Neural cell (in vitro differentiated cells): ENCODE results near the gene IRS1. TPM values are rescaled to one million over a fixed set of nuclear protein-coding genes. Genes with fewer than 3 reads are reported as not detected.

Source experiments
- H2AFZ ChIP-seq: fragments of 200-600, 300-800 bp; sonication (generic), shearing (Covaris generic); 2 replicates; pipeline ENCODE4 v1.6.0; 2014; ENCODE audit warnings: low read depth, mild to moderate bottlenecking, antibody characterized with exemption, low read length, moderate library complexity
- H3F3A ChIP-seq: fragments of 200-600 bp; shearing (Covaris generic); 2 replicates; pipeline ENCODE4 v1.6.1; 2016; ENCODE audit warnings: mild to moderate bottlenecking, moderate library complexity, mixed read lengths, antibody characterized with exemption, low read length; ENCODE audit not compliant: insufficient read depth, poor library complexity, severe bottlenecking
- H3K27ac ChIP-seq: fragments of 200-600, 300-800 bp; sonication (generic), shearing (Covaris generic); 2 replicates; pipeline ENCODE4 v1.5.1; 2014; ENCODE audit warnings: mild to moderate bottlenecking, low read length, moderate library complexity
- H3K27me3 ChIP-seq: fragments of 300-800, 200-600 bp; sonication (generic), shearing (Covaris generic); 2 replicates; pipeline ENCODE4 v1.6.0; 2014; ENCODE audit warnings: mild to moderate bottlenecking, low read depth, low read length, moderate library complexity; ENCODE audit not compliant: insufficient read depth
- H3K36me3 ChIP-seq: fragments of 300-800, 200-600 bp; sonication (generic), shearing (Covaris generic); 2 replicates; pipeline ENCODE4 v1.5.1; 2014; ENCODE audit warnings: mild to moderate bottlenecking, antibody characterized with exemption, low read length, moderate library complexity; ENCODE audit not compliant: insufficient read depth
- H3K4me2 ChIP-seq: fragments of 300-800, 200-600 bp; sonication (generic), shearing (Covaris generic); 2 replicates; pipeline ENCODE4 v1.6.0; 2014; ENCODE audit warnings: mild to moderate bottlenecking, low read length
- H3K4me3 ChIP-seq: fragments of 300-800, 200-600 bp; sonication (generic), shearing (Covaris generic); 2 replicates; pipeline ENCODE4 v1.5.1; 2014; ENCODE audit warnings: mild to moderate bottlenecking, low read length, moderate library complexity
- H3K79me2 ChIP-seq: fragments of 200-600 bp; shearing (Covaris generic); replicated peaks from 2 replicates; pipeline ENCODE4 v1.6.0; 2014; ENCODE audit warnings: mild to moderate bottlenecking, low read length, moderate library complexity; ENCODE audit not compliant: insufficient read depth
- H3K9ac ChIP-seq: fragments of 300-800, 200-600 bp; sonication (generic), shearing (Covaris generic); 2 replicates; pipeline ENCODE4 v1.6.1; 2016; ENCODE audit warnings: mild to moderate bottlenecking, low read length, mixed read lengths
- H3K9me2 ChIP-seq: fragments of 200-600 bp; shearing (Covaris generic); 2 replicates; pipeline ENCODE4 v1.6.1; 2016; ENCODE audit warnings: mild to moderate bottlenecking, low read length, mixed read lengths; ENCODE audit not compliant: insufficient read depth
- H3K9me3 ChIP-seq: fragments of 200-600, 300-800 bp; sonication (generic), shearing (Covaris generic); 2 replicates; pipeline ENCODE4 v1.6.1; 2016; ENCODE audit warnings: mild to moderate bottlenecking, mixed run types, low read length, moderate library complexity, mixed read lengths
- H4K20me1 ChIP-seq: fragments of 200-600 bp; shearing (Covaris generic); 2 replicates; pipeline ENCODE4 v1.6.1; 2016; ENCODE audit warnings: mild to moderate bottlenecking, mixed run types; ENCODE audit not compliant: insufficient read depth
- EP300 ChIP-seq: fragments of 450-650 bp; conservative IDR thresholded peaks from 2 replicates; pipeline ENCODE4 v1.6.1; 2014; ENCODE audit warnings: antibody characterized with exemption, mild to moderate bottlenecking, moderate library complexity; ENCODE audit not compliant: poor library complexity, severe bottlenecking
- EZH2 ChIP-seq: fragments of 200-600, 300-800 bp; shearing (Covaris generic), sonication (generic); IDR thresholded peaks from 2 replicates; pipeline ENCODE4 v1.6.1; 2014; ENCODE audit warnings: antibody characterized with exemption, low read length, borderline replicate concordance, mild to moderate bottlenecking; ENCODE audit not compliant: insufficient read depth, poor library complexity, severe bottlenecking
- MXI1 ChIP-seq: fragments of 450-650 bp; conservative IDR thresholded peaks from 2 replicates; pipeline ENCODE4 v1.6.1; 2014; ENCODE audit warnings: antibody characterized with exemption, mild to moderate bottlenecking; ENCODE audit not compliant: poor library complexity, severe bottlenecking
- POLR2AphosphoS5 ChIP-seq: IDR thresholded peaks from 2 replicates; pipeline ENCODE4 v1.6.1; 2012
- RAD21 ChIP-seq: fragments of 450-650 bp; conservative IDR thresholded peaks from 2 replicates; pipeline ENCODE4 v1.6.1; 2014; ENCODE audit warnings: antibody characterized with exemption, mild to moderate bottlenecking, moderate library complexity
- SMC3 ChIP-seq: fragments of 450-650 bp; conservative IDR thresholded peaks from 2 replicates; pipeline ENCODE4 v1.6.1; 2014; ENCODE audit warnings: antibody characterized with exemption, mild to moderate bottlenecking, moderate library complexity; ENCODE audit not compliant: poor library complexity
- TAF1 ChIP-seq: IDR thresholded peaks from 2 replicates; pipeline ENCODE4 v1.6.1; 2012; ENCODE audit warnings: low read depth
- polyA plus RNA-seq: library from polyadenylated mRNA; depleted of rRNA; stranded (reverse); fragments of >200 nt; gene quantifications from 2 replicates; pipeline ENCODE4 v1.2.3, GENCODE V29; 2014
- TF ChIP-seq, protein P1 (sequence below): fragments of 450-650 bp; IDR thresholded peaks from 2 replicates; pipeline ENCODE4 v1.5.1; 2014; ENCODE audit warnings: antibody characterized with exemption, mild to moderate bottlenecking, moderate library complexity; ENCODE audit not compliant: poor library complexity, severe bottlenecking
- TF ChIP-seq, protein P2 (sequence below): IDR thresholded peaks from 2 replicates; pipeline ENCODE4 v1.6.1; 2012; ENCODE audit warnings: borderline replicate concordance

IRS1 gene
- polyA plus RNA-seq, 1 donor from 2014 or later: 7.2 TPM

DNA sequence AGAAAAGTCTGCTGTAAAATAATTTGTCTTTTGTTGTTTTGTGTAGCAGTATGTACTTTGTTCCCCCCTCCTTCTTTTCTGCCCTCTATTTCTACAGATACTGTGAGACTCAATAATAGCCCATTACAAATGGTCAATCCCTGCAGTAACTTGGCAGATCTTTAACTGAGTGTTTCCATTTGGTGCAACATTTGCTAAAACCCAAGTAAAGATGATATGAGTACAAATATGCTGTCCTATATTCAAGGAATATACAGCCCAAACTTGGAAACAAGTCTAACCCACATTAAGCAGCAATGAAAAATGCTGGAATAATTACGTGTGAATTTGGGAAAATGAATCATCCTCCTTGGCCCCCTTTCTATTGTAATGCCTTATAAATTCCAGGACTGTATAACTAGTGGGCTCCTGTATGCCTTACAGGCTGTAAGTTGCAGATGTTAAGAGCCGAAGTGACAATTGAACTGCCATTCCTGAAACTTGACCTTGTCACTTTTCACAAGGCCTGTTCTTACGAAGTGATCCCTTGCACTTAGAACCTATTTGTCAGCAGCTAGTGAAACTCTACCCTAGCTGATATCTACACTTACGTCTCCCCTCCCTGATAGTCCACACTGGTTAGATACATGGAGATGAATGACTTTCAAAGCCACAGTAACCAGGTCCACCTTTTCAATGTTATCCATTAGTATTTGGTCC, 104.9 kb downstream of the IRS1 start:
- Histone ChIP-seq H3K27ac (no peak overlapping the region), H3K9ac (no peak overlapping the region), H3K27me3 (no peaks in the 10 kb centered on the region), H3K4me3 (no peak overlapping the region), H3K36me3 (no peaks in the 10 kb centered on the region), H3K9me2 (no peaks in the 10 kb centered on the region), H3K79me2 (no peaks in the 10 kb centered on the region), H3K9me3 (no peaks in the 10 kb centered on the region), H2AFZ (no peak overlapping the region), H4K20me1 (no peaks in the 10 kb centered on the region), H3F3A (no peaks in the 10 kb centered on the region), H3K4me2 (no peak overlapping the region)
- no peak for TF ChIP-seq RAD21
- no peak for TF ChIP-seq POLR2AphosphoS5

GRCh38 chr2:226694149-226694548, 105.5 kb downstream of the IRS1 start:
- Histone ChIP-seq H3K9me2 (no peaks in the 10 kb centered on the region), H3K79me2 (no peaks in the 10 kb centered on the region), H3K9me3 (no peaks in the 10 kb centered on the region), H3F3A (no peaks in the 10 kb centered on the region), H3K27me3 (no peaks in the 10 kb centered on the region), H4K20me1 (no peaks in the 10 kb centered on the region), H3K4me3 (no peak overlapping the region), H2AFZ (no peak overlapping the region), H3K9ac (no peak overlapping the region), H3K27ac (no peak overlapping the region), H3K36me3 (no peaks in the 10 kb centered on the region), H3K4me2 (no peak overlapping the region)
- TF ChIP-seq POLR2AphosphoS5 (no peak), RAD21 (no peak), EZH2 (no peak), TAF1 (no peak), EP300 (no peak), MXI1 (no peak), SMC3 (no peak)
- TF ChIP-seq, protein P1, sequence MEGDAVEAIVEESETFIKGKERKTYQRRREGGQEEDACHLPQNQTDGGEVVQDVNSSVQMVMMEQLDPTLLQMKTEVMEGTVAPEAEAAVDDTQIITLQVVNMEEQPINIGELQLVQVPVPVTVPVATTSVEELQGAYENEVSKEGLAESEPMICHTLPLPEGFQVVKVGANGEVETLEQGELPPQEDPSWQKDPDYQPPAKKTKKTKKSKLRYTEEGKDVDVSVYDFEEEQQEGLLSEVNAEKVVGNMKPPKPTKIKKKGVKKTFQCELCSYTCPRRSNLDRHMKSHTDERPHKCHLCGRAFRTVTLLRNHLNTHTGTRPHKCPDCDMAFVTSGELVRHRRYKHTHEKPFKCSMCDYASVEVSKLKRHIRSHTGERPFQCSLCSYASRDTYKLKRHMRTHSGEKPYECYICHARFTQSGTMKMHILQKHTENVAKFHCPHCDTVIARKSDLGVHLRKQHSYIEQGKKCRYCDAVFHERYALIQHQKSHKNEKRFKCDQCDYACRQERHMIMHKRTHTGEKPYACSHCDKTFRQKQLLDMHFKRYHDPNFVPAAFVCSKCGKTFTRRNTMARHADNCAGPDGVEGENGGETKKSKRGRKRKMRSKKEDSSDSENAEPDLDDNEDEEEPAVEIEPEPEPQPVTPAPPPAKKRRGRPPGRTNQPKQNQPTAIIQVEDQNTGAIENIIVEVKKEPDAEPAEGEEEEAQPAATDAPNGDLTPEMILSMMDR: no peak
- TF ChIP-seq, protein P2, sequence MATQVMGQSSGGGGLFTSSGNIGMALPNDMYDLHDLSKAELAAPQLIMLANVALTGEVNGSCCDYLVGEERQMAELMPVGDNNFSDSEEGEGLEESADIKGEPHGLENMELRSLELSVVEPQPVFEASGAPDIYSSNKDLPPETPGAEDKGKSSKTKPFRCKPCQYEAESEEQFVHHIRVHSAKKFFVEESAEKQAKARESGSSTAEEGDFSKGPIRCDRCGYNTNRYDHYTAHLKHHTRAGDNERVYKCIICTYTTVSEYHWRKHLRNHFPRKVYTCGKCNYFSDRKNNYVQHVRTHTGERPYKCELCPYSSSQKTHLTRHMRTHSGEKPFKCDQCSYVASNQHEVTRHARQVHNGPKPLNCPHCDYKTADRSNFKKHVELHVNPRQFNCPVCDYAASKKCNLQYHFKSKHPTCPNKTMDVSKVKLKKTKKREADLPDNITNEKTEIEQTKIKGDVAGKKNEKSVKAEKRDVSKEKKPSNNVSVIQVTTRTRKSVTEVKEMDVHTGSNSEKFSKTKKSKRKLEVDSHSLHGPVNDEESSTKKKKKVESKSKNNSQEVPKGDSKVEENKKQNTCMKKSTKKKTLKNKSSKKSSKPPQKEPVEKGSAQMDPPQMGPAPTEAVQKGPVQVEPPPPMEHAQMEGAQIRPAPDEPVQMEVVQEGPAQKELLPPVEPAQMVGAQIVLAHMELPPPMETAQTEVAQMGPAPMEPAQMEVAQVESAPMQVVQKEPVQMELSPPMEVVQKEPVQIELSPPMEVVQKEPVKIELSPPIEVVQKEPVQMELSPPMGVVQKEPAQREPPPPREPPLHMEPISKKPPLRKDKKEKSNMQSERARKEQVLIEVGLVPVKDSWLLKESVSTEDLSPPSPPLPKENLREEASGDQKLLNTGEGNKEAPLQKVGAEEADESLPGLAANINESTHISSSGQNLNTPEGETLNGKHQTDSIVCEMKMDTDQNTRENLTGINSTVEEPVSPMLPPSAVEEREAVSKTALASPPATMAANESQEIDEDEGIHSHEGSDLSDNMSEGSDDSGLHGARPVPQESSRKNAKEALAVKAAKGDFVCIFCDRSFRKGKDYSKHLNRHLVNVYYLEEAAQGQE: no peak
